A549 (cell line): Measurements from ENCODE around the gene NEU4. TPM values are rescaled to one million over a fixed set of nuclear protein-coding genes. Genes with fewer than 3 reads are reported as not detected.

ENCODE experiments used
- ATAC-seq, 2 experiments: fragments of 200-7000 bp in 1 of 2; fragments of >200 bp in 1 of 2; cut with Nextera tagmentation in 1 of 2; cut with Tn5 transposase in 1 of 2; 3 replicates each; pipeline versions ENCODE4 v1.8.0 to v1.9.1; 2018 to 2020; ENCODE audit warnings: mild to moderate bottlenecking in 1 of 2, moderate library complexity in 1 of 2
- CTCF ChIA-PET: fragments of 300-600 bp; sonication (Branson Sonifier 250); formaldehyde crosslinking; extraction: SDS; loops from one replicate; lab custom pipeline; 2021; ENCODE audit warnings: antibody characterized with exemption, inconsistent platforms; lab: Yijun Ruan, JAX
- POLR2A ChIA-PET: fragments of 350-600 bp; formaldehyde crosslinking; extraction: SDS; loops from one replicate; lab custom pipeline; 2021; ENCODE audit warnings: antibody characterized with exemption, inconsistent platforms; lab: Yijun Ruan, JAX
- DNase-seq, 2 experiments: peaks; one replicate each; pipeline versions ENCODE4 v3.0.0 to v3.0.0-alpha.2; 2011 to 2016; ENCODE audit warnings: low read depth in 1 of 2, low spot score in 1 of 2
- FAIRE-seq: peaks from 2 replicates; lab custom pipeline; 2011; peaks lifted over from hg19 to GRCh38; lab: Jason Lieb, UNC
- H3K27ac ChIP-seq, 2 experiments: fragments of >200 bp; sonication (Bioruptor Twin); formaldehyde crosslinking; 3 replicates each; pipeline ENCODE4 v1.5.1; 2016 to 2017
- H3K4me1 ChIP-seq: fragments of >200 bp; sonication (Bioruptor Twin); formaldehyde crosslinking; 3 replicates; pipeline ENCODE4 v1.6.1; 2016
- H3K4me2 ChIP-seq: fragments of >200 bp; sonication (Bioruptor Twin); formaldehyde crosslinking; 3 replicates; pipeline ENCODE4 v1.6.1; 2016
- H3K4me3 ChIP-seq: fragments of >200 bp; sonication (Bioruptor Twin); formaldehyde crosslinking; 3 replicates; pipeline ENCODE4 v1.5.1; 2016
- H3K9me3 ChIP-seq: fragments of >200 bp; sonication (Bioruptor Twin); formaldehyde crosslinking; 3 replicates; pipeline ENCODE4 v1.6.1; 2016
- BHLHE40 ChIP-seq: IDR thresholded peaks from 2 replicates; pipeline ENCODE4 v1.6.1; 2012; ENCODE audit warnings: low read depth, low read length, inconsistent platforms
- CBX8 ChIP-seq: fragments of 200-600 bp; sonication (generic); IDR thresholded peaks from 2 replicates; pipeline ENCODE4 v1.6.1; 2016
- CEBPB ChIP-seq, 2 experiments: fragments of >200 bp in 1 of 2; sonication (Bioruptor Twin) in 1 of 2; formaldehyde crosslinking in 1 of 2; IDR thresholded peaks; 2 replicates each; pipeline ENCODE4 v1.6.1; 2012 to 2016
- E2F6 ChIP-seq: IDR thresholded peaks from 2 replicates; pipeline ENCODE4 v1.6.1; 2012; ENCODE audit warnings: low read depth, borderline replicate concordance
- EHMT2 ChIP-seq: fragments of 200-600 bp; sonication (generic); IDR thresholded peaks from 2 replicates; pipeline ENCODE4 v1.6.1; 2016; ENCODE audit warnings: antibody characterized with exemption, low read depth, mild to moderate bottlenecking, moderate library complexity
- ESRRA ChIP-seq: fragments of 150-350 bp; IDR thresholded peaks from 2 replicates; pipeline ENCODE4 v1.6.1; 2014; ENCODE audit warnings: mild to moderate bottlenecking, low read length, borderline replicate concordance
- FOSB ChIP-seq: fragments of 250-450 bp; sonication (Bioruptor Pico); IDR thresholded peaks from 2 replicates; pipeline ENCODE4 v1.5.0; 2020; ENCODE audit warnings: mild to moderate bottlenecking, moderate library complexity
- FOXS1 ChIP-seq: fragments of 250-450 bp; sonication (Bioruptor Pico); IDR thresholded peaks from 2 replicates; pipeline ENCODE4 v1.5.0; 2020; ENCODE audit warnings: mild to moderate bottlenecking, moderate library complexity
- GATA3 ChIP-seq: IDR thresholded peaks from 2 replicates; pipeline ENCODE4 v1.6.1; 2012; ENCODE audit warnings: borderline replicate concordance
- HDAC2 ChIP-seq: fragments of 200-600 bp; sonication (generic); IDR thresholded peaks from 2 replicates; pipeline ENCODE4 v1.6.1; 2016
- HEYL ChIP-seq: fragments of 250-450 bp; sonication (Bioruptor Pico); IDR thresholded peaks from 2 replicates; pipeline ENCODE4 v1.8.0; 2021; ENCODE audit warnings: mild to moderate bottlenecking, moderate library complexity
- JUN ChIP-seq, 2 experiments: fragments of >200 bp; sonication (Bioruptor Twin); formaldehyde crosslinking; IDR thresholded peaks; 2 replicates in 1 of 2; 3 replicates in 1 of 2; pipeline ENCODE4 v1.6.1; 2016 to 2017
- KDM1A ChIP-seq: fragments of 200-600 bp; sonication (generic); IDR thresholded peaks from 2 replicates; pipeline ENCODE4 v1.6.1; 2016; ENCODE audit warnings: low read depth, mild to moderate bottlenecking
- KDM5A ChIP-seq: fragments of 200-600 bp; sonication (generic); IDR thresholded peaks from 2 replicates; pipeline ENCODE4 v1.6.1; 2016; ENCODE audit warnings: antibody characterized with exemption, mild to moderate bottlenecking
- MAFK ChIP-seq: fragments of 450-650 bp; IDR thresholded peaks from 2 replicates; pipeline ENCODE4 v1.6.1; 2014; ENCODE audit not compliant: partially characterized antibody
- NFE2L2 ChIP-seq: fragments of 150-350 bp; conservative IDR thresholded peaks from 2 replicates; pipeline ENCODE4 v1.6.1; 2014; ENCODE audit warnings: low read length
- NPAS2 ChIP-seq: fragments of 250-450 bp; sonication (Bioruptor Pico); IDR thresholded peaks from 2 replicates; pipeline ENCODE4 v1.8.0; 2022; ENCODE audit warnings: mild to moderate bottlenecking, moderate library complexity, borderline replicate concordance
- NR3C1 ChIP-seq: fragments of >200 bp; sonication (Bioruptor Twin); formaldehyde crosslinking; IDR thresholded peaks from 3 replicates; pipeline ENCODE4 v1.6.1; 2017
- PBX3 ChIP-seq: IDR thresholded peaks from 2 replicates; pipeline ENCODE4 v1.6.1; 2012
- PHF8 ChIP-seq: fragments of 200-600 bp; sonication (generic); IDR thresholded peaks from 2 replicates; pipeline ENCODE4 v1.6.1; 2016; ENCODE audit warnings: low read depth, mild to moderate bottlenecking, antibody characterized with exemption, moderate library complexity, borderline replicate concordance
- RCOR1 ChIP-seq: fragments of 150-350 bp; IDR thresholded peaks from 2 replicates; pipeline ENCODE4 v1.6.1; 2014; ENCODE audit warnings: antibody characterized with exemption, low read length, low read depth
- TFCP2L1 ChIP-seq: fragments of 250-450 bp; sonication (Bioruptor Pico); IDR thresholded peaks from 2 replicates; pipeline ENCODE4 v1.5.0; 2021; ENCODE audit warnings: mild to moderate bottlenecking
- ZNF302 ChIP-seq: fragments of 250-450 bp; sonication (Bioruptor Pico); IDR thresholded peaks from 2 replicates; pipeline ENCODE4 v1.9.0; 2021; ENCODE audit warnings: inconsistent platforms, mild to moderate bottlenecking, moderate library complexity
- WGBS: methylation state at CpG from one replicate; pipeline ENCODE4 v1.1.6; 2017; ENCODE audit errors: missing lambda C conversion rate; 5-methylcytosine and 5-hydroxymethylcytosine counted together
- polyA plus RNA-seq, 4 experiments: library from polyadenylated mRNA; depleted of rRNA in 3 of 4; stranded (reverse); fragments of >200 nt; fragmentation: RNase III in 1 of 4; extraction: RNeasy Plus Mini Kit Qiagen cat#74134 plus additional on column Dnase treatment in 1 of 4; gene quantifications; 2 replicates in 3 of 4; 3 replicates in 1 of 4; pipeline ENCODE4 v1.2.3, GENCODE V29; 2011 to 2017
- TF ChIP-seq, protein P1 (sequence below): fragments of 200-600 bp; sonication (generic); IDR thresholded peaks from 2 replicates; pipeline ENCODE4 v1.6.1; 2016; ENCODE audit warnings: antibody characterized with exemption, mild to moderate bottlenecking, moderate library complexity
- TF ChIP-seq, protein P2 (sequence below): IDR thresholded peaks from 2 replicates; pipeline ENCODE4 v1.6.1; 2012
- TF ChIP-seq, protein P3 (sequence below): fragments of >200 bp; sonication (Bioruptor Twin); formaldehyde crosslinking; IDR thresholded peaks from 2 replicates; pipeline ENCODE4 v1.6.1; 2016
- TF ChIP-seq, protein P4 (sequence below): fragments of 250-450 bp; sonication (Bioruptor Pico); IDR thresholded peaks from 2 replicates; pipeline ENCODE4 v1.5.0; 2020; ENCODE audit warnings: low read depth, mild to moderate bottlenecking, moderate library complexity

Gene NEU4
- polyA plus RNA-seq, 2 of the 4 experiments (the other 2 are of a cell fraction) = 0.13 to 0.19 TPM

DNA sequence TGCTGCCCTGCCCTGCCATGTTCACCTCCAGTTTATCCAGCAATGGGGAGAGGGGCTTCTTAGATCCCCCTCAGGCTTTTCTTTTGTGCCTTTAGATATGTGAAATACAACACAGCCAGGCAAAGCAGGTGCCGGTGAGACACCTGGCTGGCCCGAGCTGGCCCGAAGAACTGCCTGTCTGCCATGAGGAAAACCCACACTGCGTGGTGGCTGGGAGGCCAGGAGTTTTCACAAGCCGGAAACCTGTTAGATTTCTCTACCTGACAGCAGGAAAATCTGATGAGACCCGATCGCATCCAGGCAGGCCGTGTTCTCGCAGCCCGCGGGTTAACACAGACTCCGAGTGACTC, 38.1 kb upstream of the NEU4 start:
- Histone ChIP-seq H3K4me1 (peaks cover 17% of the 10 kb centered on the region), H3K4me3 (no peak overlapping the region), H3K27ac (no peak overlapping the region), H3K4me2 (no peak overlapping the region), H3K9me3 (no peaks in the 10 kb centered on the region)
- DNase-seq (no peak), ATAC-seq (no peak), FAIRE-seq (no peak)
- ChIA-PET CTCF (interaction anchor here (1.1 kb wide), 1 partner anchor 12 kb away, joined by 3 read pairs; no protein-coding TSS in a partner anchor), POLR2A (no interaction called here)
- TF ChIP-seq JUN (IDR thresholded peaks at IDR 0.05) (no peak), NPAS2 (CRISPR knock-in tag) (no peak), TFCP2L1 (CRISPR knock-in tag) (no peak), PHF8 (no peak), KDM5A (no peak), EHMT2 (no peak), FOXS1 (CRISPR knock-in tag) (no peak), MAFK (no peak), FOSB (no peak), HEYL (no peak), ZNF302 (CRISPR knock-in tag) (no peak), HDAC2 (no peak), E2F6 (no peak), PBX3 (no peak), CBX8 (no peak), CEBPB (IDR thresholded peaks at IDR 0.05) (no peak)
- TF ChIP-seq, protein P1, sequence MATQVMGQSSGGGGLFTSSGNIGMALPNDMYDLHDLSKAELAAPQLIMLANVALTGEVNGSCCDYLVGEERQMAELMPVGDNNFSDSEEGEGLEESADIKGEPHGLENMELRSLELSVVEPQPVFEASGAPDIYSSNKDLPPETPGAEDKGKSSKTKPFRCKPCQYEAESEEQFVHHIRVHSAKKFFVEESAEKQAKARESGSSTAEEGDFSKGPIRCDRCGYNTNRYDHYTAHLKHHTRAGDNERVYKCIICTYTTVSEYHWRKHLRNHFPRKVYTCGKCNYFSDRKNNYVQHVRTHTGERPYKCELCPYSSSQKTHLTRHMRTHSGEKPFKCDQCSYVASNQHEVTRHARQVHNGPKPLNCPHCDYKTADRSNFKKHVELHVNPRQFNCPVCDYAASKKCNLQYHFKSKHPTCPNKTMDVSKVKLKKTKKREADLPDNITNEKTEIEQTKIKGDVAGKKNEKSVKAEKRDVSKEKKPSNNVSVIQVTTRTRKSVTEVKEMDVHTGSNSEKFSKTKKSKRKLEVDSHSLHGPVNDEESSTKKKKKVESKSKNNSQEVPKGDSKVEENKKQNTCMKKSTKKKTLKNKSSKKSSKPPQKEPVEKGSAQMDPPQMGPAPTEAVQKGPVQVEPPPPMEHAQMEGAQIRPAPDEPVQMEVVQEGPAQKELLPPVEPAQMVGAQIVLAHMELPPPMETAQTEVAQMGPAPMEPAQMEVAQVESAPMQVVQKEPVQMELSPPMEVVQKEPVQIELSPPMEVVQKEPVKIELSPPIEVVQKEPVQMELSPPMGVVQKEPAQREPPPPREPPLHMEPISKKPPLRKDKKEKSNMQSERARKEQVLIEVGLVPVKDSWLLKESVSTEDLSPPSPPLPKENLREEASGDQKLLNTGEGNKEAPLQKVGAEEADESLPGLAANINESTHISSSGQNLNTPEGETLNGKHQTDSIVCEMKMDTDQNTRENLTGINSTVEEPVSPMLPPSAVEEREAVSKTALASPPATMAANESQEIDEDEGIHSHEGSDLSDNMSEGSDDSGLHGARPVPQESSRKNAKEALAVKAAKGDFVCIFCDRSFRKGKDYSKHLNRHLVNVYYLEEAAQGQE = no peak
- TF ChIP-seq, protein P2, sequence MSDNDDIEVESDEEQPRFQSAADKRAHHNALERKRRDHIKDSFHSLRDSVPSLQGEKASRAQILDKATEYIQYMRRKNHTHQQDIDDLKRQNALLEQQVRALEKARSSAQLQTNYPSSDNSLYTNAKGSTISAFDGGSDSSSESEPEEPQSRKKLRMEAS = no peak
- 94% methylated on average over 12 of the region's 12 CpGs for WGBS

DNA sequence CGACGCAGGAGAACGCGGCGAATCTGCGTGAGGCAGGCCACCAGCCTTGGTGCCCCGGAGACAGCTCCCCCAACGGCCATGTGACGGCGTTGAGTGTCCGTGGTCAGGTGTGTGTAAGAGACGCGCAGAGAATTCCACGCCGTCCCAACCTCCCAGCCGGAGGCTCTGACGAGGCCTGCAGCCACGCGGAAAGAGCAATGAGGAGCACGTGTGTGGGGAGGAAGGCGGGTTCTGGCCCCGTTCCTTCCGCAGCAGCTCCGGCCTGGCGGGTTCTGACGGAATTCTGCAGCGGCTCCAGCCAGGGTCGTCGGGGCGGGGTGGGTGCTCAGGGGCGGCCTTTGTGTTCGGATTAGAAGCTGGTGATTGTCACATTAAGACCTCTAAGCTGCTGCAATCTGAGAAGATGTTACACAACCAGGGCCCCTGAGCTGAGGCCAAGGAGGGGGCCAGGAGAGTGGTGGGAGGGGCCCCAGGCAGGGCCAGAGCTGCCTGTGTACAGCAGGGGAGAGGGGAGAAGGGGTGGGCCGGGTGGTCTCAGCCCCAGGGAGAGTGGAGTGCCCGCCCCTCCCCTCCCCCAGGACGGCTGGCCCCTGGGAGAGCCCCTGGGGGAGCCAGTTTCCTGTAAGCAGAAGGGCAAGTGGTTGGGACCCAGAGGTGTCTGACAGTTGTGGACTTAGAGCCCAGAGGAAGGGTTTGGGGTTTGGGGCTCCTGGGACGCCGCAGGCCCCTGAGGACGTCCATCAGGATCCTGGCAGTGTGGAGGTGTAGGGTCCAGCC, 37.5 kb upstream of the NEU4 start:
- no peak for ATAC-seq
- DNase-seq = no peak
- Histone ChIP-seq H3K4me2 (no peak overlapping the region), H3K27ac (peak overlapping the region in 1 of 2 experiments; percentile 47; a peak in 1 of 6 replicates), H3K4me3 (no peak overlapping the region), H3K9me3 (no peaks in the 10 kb centered on the region), H3K4me1 (peaks cover 17% of the 10 kb centered on the region)
- TF ChIP-seq, protein P3, sequence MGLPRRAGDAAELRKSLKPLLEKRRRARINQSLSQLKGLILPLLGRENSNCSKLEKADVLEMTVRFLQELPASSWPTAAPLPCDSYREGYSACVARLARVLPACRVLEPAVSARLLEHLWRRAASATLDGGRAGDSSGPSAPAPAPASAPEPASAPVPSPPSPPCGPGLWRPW = no peak
- TF ChIP-seq PHF8 = no peak
- TF ChIP-seq, protein P4, sequence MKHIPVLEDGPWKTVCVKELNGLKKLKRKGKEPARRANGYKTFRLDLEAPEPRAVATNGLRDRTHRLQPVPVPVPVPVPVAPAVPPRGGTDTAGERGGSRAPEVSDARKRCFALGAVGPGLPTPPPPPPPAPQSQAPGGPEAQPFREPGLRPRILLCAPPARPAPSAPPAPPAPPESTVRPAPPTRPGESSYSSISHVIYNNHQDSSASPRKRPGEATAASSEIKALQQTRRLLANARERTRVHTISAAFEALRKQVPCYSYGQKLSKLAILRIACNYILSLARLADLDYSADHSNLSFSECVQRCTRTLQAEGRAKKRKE = no peak
- TF ChIP-seq NFE2L2 = no peak
- TF ChIP-seq RCOR1 = no peak
- TF ChIP-seq BHLHE40 = no peak
- TF ChIP-seq JUN (IDR thresholded peaks at IDR 0.05) = no peak
- TF ChIP-seq ESRRA = no peak
- no peak for TF ChIP-seq KDM1A
- no peak for TF ChIP-seq GATA3
- no peak for TF ChIP-seq NR3C1
- TF ChIP-seq, protein P1 = no peak
- FAIRE-seq = no peak
- ChIA-PET CTCF (interaction anchor here (1.1 kb wide), 1 partner anchor 12 kb away, joined by 3 read pairs; no protein-coding TSS in a partner anchor), POLR2A (no interaction called here)
- 91% methylated on average over 29 of the region's 38 CpGs for WGBS
